Measurements from ENCODE around the gene MED12L. TPM values are rescaled to one million over a fixed set of nuclear protein-coding genes. Genes with fewer than 3 reads are reported as not detected.

MED12L gene
- total RNA-seq, 4 donors from 2014 or later = 0.19 to 0.83 (median 0.41) TPM

DNA sequence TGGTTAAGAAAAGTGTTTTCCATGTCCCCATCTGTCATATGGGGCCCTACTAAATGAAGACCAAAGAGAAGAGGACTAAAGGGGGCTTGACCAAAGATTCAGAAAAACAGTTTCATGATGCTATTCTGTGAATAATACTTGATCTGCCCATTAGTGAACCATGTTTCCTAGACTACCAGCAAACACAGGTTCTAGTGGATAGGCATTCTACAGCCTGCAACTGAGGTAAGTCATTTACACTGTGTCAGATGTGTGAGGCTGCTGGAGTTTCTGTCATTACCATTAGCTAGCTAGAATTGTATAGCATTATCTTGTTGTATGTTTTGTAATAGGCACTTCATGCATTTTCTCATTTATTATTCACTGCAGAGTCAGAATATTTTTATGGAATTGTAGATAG, 111.0 kb downstream of the MED12L start:
- no peaks in the 10 kb centered on the region for H3K27me3 ChIP-seq
- H3K27ac ChIP-seq (replicated peaks in 1 of 4) = no peak overlapping the region
- TF ChIP-seq POLR2A (IDR thresholded peaks at IDR 0.05; ENCODE audit: low read depth) (no peak), CTCF (IDR thresholded peaks at IDR 0.05) (no peak), POLR2AphosphoS5 (IDR thresholded peaks at IDR 0.05) (no peak), EP300 (IDR thresholded peaks at IDR 0.05) (no peak)
- intact Hi-C loops (cut with DNase I) = no loop called here
- no peaks in the 10 kb centered on the region for H3K4me1 ChIP-seq
- H3K4me3 ChIP-seq = no peak overlapping the region
- H3K9me3 ChIP-seq = no peaks in the 10 kb centered on the region
- no peaks in the 10 kb centered on the region for H3K36me3 ChIP-seq
- DNase-seq (ENCODE audit: extremely low spot score) = no peak

DNA sequence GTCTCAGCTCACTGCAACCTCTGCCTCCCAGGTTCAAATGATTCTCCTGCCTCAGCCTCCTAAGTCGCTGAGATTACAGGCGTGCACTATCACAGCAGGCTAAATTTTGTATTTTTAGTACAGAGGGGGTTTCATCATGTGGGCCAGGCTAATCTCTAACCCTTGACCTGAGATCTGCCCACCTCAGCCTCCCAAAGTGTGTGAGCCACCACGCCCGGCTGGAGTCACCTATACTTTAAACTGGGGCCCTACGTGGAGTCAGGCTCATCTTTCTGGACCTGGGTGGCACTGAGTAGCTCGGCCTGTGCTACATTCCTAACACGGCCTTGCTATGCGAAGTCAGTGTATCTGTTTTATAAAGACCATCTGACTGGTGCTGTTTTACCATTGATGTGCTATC, 111.8 kb downstream of the MED12L start:
- Histone ChIP-seq H3K36me3 (no peaks in the 10 kb centered on the region), H3K27me3 (no peaks in the 10 kb centered on the region), H3K4me3 (no peak overlapping the region), H3K27ac (replicated peaks in 1 of 4) (no peak overlapping the region), H3K9me3 (no peaks in the 10 kb centered on the region), H3K4me1 (no peaks in the 10 kb centered on the region)
- TF ChIP-seq POLR2AphosphoS5 (IDR thresholded peaks at IDR 0.05) = no peak
- TF ChIP-seq CTCF (IDR thresholded peaks at IDR 0.05) = no peak
- TF ChIP-seq POLR2A (IDR thresholded peaks at IDR 0.05; ENCODE audit: low read depth) = no peak
- no peak for TF ChIP-seq EP300 (IDR thresholded peaks at IDR 0.05)
- intact Hi-C loops (cut with DNase I) = no loop called here
- no peak for DNase-seq (ENCODE audit: extremely low spot score)
- 96% methylated on average over 8 of the region's 8 CpGs for WGBS

DNA sequence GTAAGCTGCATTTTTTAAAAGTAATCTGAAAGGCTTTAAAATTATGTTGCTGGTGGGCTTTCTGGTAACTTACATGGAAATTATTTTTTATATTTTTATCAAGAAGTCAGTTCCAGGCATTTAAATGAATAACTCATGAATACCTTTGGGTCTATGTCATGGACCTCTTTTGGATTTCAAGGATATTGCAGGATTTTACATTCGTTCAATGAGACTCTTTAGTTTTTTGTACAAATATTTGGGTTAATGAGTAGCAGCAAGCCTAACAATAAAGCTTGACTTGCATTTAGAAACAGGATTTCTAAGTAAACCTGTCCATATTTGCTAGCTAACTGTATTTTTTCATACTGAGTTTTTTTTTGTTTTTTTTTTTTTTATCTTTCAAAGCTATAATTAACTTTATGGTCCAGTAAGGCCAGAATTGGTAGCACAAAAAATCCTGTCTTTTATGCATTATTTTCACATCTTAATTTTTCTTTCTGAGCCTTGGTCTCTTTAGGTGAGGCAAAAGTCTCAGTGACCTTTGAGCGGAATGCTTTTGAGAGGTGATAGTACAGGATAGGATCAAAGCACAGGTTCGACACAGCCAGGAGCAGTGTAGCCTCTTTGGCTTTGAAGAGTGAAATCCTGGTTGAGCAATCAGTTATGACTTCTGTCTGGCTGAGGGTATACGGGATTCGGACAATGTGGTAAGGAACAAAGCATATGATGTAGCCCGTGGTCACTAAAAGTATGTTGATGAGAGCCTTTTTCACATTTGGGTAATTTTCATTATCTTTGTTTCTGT, 112.7 kb downstream of the MED12L start:
- TF ChIP-seq EP300 (IDR thresholded peaks at IDR 0.05) = no peak
- no peak for TF ChIP-seq POLR2AphosphoS5 (IDR thresholded peaks at IDR 0.05)
- TF ChIP-seq CTCF (IDR thresholded peaks at IDR 0.05) = no peak
- TF ChIP-seq POLR2A (IDR thresholded peaks at IDR 0.05; ENCODE audit: low read depth) = no peak
- no peaks in the 10 kb centered on the region for H3K36me3 ChIP-seq
- DNase-seq (ENCODE audit: extremely low spot score) = no peak
- no peaks in the 10 kb centered on the region for H3K9me3 ChIP-seq
- no peaks in the 10 kb centered on the region for H3K4me1 ChIP-seq
- H3K27ac ChIP-seq (replicated peaks in 1 of 4) = no peak overlapping the region
- 87% methylated on average over 6 of the region's 6 CpGs for WGBS
- H3K27me3 ChIP-seq = no peaks in the 10 kb centered on the region
- no peak overlapping the region for H3K4me3 ChIP-seq
- intact Hi-C loops (cut with DNase I) = no loop called here

- no peak overlapping the region for H3K4me3 ChIP-seq
- WGBS = 96% methylated on average over 5 of the region's 5 CpGs
- no peak overlapping the region for H3K27ac ChIP-seq (replicated peaks in 1 of 4)
- no peak for DNase-seq (ENCODE audit: extremely low spot score)
- H3K9me3 ChIP-seq = no peaks in the 10 kb centered on the region
- no peaks in the 10 kb centered on the region for H3K4me1 ChIP-seq
- intact Hi-C loops (cut with DNase I) = no loop called here
- no peak for TF ChIP-seq EP300 (IDR thresholded peaks at IDR 0.05)
- TF ChIP-seq CTCF (IDR thresholded peaks at IDR 0.05) = no peak
- no peak for TF ChIP-seq POLR2AphosphoS5 (IDR thresholded peaks at IDR 0.05)
- no peak for TF ChIP-seq POLR2A (IDR thresholded peaks at IDR 0.05; ENCODE audit: low read depth)
- H3K27me3 ChIP-seq = no peaks in the 10 kb centered on the region
- no peaks in the 10 kb centered on the region for H3K36me3 ChIP-seq
These were observed 113.4 kb downstream of the MED12L start for GRCh38 chr3:151198849-151199248.
